ENCODE data around the gene WWOX.

Gene WWOX

DNA sequence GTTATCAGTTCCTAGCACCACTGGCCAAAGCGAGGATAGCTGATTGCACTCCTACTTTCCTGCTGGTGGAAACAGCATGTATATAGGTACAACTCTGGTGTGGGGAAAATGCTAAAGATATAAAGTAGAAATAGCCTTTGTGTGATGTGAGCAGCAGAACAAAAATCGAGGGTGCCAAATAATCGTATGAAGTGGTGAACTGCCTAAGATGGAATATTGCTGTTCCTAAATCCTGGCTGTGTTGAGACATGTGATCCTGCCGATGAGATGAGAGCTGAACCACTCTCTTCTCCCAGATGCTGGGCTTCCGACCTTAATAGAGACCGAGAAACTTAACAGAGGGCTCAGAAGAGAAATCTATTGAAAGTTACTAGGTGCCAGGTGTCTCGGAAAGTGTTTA, 117.8 kb downstream of the WWOX start:
- DNase-seq (ENCODE audit: low read depth) = no peak
- no peak overlapping the region for H3K4me3 ChIP-seq (ENCODE audit: low read depth, low read length)
- TF ChIP-seq MYC (IDR thresholded peaks at IDR 0.05; ENCODE audit: low read depth, low read length) (no peak), POLR2A (IDR thresholded peaks at IDR 0.05; ENCODE audit: extremely low read depth, insufficient read length) (no peak)
- TF ChIP-seq, protein P1, sequence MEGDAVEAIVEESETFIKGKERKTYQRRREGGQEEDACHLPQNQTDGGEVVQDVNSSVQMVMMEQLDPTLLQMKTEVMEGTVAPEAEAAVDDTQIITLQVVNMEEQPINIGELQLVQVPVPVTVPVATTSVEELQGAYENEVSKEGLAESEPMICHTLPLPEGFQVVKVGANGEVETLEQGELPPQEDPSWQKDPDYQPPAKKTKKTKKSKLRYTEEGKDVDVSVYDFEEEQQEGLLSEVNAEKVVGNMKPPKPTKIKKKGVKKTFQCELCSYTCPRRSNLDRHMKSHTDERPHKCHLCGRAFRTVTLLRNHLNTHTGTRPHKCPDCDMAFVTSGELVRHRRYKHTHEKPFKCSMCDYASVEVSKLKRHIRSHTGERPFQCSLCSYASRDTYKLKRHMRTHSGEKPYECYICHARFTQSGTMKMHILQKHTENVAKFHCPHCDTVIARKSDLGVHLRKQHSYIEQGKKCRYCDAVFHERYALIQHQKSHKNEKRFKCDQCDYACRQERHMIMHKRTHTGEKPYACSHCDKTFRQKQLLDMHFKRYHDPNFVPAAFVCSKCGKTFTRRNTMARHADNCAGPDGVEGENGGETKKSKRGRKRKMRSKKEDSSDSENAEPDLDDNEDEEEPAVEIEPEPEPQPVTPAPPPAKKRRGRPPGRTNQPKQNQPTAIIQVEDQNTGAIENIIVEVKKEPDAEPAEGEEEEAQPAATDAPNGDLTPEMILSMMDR (IDR thresholded peaks at IDR 0.05; ENCODE audit: low read depth, low read length) = no peak
- TF ChIP-seq, protein P2, sequence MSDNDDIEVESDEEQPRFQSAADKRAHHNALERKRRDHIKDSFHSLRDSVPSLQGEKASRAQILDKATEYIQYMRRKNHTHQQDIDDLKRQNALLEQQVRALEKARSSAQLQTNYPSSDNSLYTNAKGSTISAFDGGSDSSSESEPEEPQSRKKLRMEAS (IDR thresholded peaks at IDR 0.05; ENCODE audit: low read depth, low read length) = no peak

DNA sequence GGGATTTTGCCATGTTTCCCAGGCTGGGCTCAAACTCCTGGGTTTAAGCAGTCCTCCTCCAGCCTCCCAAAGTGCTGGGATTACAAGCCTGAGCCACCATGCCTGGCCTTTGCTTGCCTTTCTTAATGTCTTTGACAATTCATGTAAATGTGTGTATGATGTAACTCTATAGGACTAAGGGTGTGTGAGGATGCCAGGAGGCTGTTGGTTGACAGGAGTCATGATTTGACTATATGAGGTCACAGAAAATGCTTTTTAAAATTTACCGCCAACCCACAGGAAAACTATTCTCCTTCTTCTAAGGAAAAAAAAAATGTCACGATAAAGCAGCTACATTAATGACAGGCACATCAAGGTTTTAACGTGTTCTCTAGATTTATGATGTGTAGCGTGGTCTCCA, 118.8 kb downstream of the WWOX start:
- TF ChIP-seq, protein P1 (IDR thresholded peaks at IDR 0.05; ENCODE audit: low read depth, low read length) = no peak
- TF ChIP-seq, protein P2 (IDR thresholded peaks at IDR 0.05; ENCODE audit: low read depth, low read length) = no peak
- no peak for TF ChIP-seq MYC (IDR thresholded peaks at IDR 0.05; ENCODE audit: low read depth, low read length)
- no peak for TF ChIP-seq POLR2A (IDR thresholded peaks at IDR 0.05; ENCODE audit: extremely low read depth, insufficient read length)
- no peak for DNase-seq (ENCODE audit: low read depth)
- H3K4me3 ChIP-seq (ENCODE audit: low read depth, low read length) = no peak overlapping the region

DNA sequence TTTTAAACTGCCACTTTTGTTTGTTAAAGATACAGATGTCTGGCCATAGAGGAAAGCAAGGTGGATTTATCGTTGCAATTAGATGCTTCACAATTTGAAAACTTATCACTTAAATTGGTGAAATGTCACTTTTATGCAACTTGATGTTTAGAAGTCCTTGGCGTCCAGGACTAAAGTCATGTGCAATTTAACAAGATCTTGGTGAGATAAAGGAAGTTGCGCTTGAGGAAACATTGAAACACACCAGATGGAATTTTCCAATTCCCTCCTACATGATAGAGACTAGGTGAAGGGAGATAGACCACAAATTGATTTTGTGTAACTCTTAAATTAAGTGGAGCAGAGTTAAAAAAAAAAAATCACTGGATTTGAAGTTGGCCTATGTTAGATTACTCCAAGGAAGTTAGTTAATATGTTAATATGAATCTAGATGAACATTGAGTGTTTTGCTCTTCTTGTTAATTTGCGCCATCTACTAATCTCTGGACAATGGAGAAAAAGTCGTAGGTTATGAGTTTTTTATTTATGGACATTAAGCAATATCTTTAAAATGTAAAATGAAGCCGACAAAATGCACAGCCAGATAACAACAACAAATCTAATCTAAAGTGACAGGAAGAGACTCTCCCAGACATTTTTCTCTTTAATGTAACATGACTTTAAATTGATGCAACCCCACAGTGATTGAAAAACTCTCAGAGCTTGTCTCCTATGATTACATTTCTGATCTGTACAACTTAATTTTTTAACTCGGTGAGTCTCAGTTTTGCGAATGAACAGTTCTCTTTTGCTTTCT, 119.6 kb downstream of the WWOX start:
- H3K4me3 ChIP-seq (ENCODE audit: low read depth, low read length) = no peak overlapping the region
- no peak for TF ChIP-seq POLR2A (IDR thresholded peaks at IDR 0.05; ENCODE audit: extremely low read depth, insufficient read length)
- TF ChIP-seq, protein P1 (IDR thresholded peaks at IDR 0.05; ENCODE audit: low read depth, low read length) = no peak
- TF ChIP-seq, protein P2 (IDR thresholded peaks at IDR 0.05; ENCODE audit: low read depth, low read length) = no peak
- TF ChIP-seq MYC (IDR thresholded peaks at IDR 0.05; ENCODE audit: low read depth, low read length) = no peak
- no peak for DNase-seq (ENCODE audit: low read depth)

DNA sequence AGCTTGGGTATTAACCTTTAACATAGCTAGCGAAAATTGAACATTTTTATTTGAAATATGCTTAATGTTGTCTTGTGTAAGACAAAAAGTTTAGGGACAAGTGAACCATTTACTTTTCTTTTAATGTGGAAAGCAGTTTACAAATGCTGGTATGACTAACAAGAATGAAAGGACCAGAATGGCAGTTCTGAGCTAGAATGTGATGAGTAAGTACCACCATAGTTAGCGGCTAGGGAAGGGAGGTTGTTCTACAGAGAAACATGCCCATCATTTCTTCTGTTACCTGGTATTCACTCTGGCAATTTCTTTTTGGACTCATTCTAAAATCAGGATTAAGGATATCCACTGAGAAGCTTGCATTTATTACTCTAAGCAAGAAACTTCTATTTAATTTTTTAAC, 121.1 kb downstream of the WWOX start:
- TF ChIP-seq MYC (IDR thresholded peaks at IDR 0.05; ENCODE audit: low read depth, low read length) = no peak
- TF ChIP-seq POLR2A (IDR thresholded peaks at IDR 0.05; ENCODE audit: extremely low read depth, insufficient read length) = no peak
- TF ChIP-seq, protein P1 (IDR thresholded peaks at IDR 0.05; ENCODE audit: low read depth, low read length) = no peak
- TF ChIP-seq, protein P2 (IDR thresholded peaks at IDR 0.05; ENCODE audit: low read depth, low read length) = no peak
- H3K4me3 ChIP-seq (ENCODE audit: low read depth, low read length) = no peak overlapping the region
- no peak for DNase-seq (ENCODE audit: low read depth)

DNA sequence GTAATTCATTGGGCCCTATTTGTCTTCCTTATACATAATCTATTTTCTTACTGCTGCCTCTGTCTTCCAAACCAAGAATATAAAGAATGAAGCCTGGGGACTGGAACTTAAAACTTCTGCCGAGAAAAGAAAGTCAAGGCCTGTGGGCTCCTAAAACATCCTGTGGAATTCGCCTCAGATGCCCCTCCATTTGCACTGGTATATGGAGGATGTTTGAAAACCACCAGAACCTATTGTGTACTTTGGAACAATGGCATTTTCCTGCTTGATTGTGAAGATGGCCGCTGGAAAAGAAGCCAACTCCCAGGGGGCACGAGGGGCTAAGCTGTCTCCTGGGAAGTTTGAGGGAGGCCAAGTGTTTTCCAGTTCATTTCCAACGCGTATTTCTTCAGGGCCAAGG, 122.4 kb downstream of the WWOX start:
- DNase-seq (ENCODE audit: low read depth) = no peak
- TF ChIP-seq MYC (IDR thresholded peaks at IDR 0.05; ENCODE audit: low read depth, low read length) (no peak), POLR2A (IDR thresholded peaks at IDR 0.05; ENCODE audit: extremely low read depth, insufficient read length) (no peak)
- TF ChIP-seq, protein P2 (IDR thresholded peaks at IDR 0.05; ENCODE audit: low read depth, low read length) = no peak
- TF ChIP-seq, protein P1 (IDR thresholded peaks at IDR 0.05; ENCODE audit: low read depth, low read length) = no peak
- H3K4me3 ChIP-seq (ENCODE audit: low read depth, low read length) = no peak overlapping the region

Measured in NB4 (cell line).